CD4-positive, alpha-beta T cell treated with Interleukin-17A for 1 hour (primary cell): Measurements from ENCODE around the gene SLX9.

Experiments
- DNase-seq: peaks from one replicate; pipeline ENCODE4 v3.0.0-alpha.2; 2020

Gene SLX9

GRCh38 chr21:44949161-44949778, 9.4 kb downstream of the SLX9 start:
- no peak for DNase-seq

GRCh38 chr21:44949779-44950198, 10.0 kb downstream of the SLX9 start:
- peak; percentile 83 for DNase-seq

- no peak for DNase-seq
These were observed 10.5 kb downstream of the SLX9 start for GRCh38 chr21:44950351-44950750.

- no peak for DNase-seq
These were observed 11.5 kb downstream of the SLX9 start for GRCh38 chr21:44951186-44951915.

GRCh38 chr21:44952116-44952928, 12.5 kb downstream of the SLX9 start:
- DNase-seq = no peak

GRCh38 chr21:44952929-44953627, 13.2 kb downstream of the SLX9 start:
- no peak for DNase-seq

- DNase-seq = no peak
These were observed 13.8 kb downstream of the SLX9 start for GRCh38 chr21:44953628-44954021.

- no peak for DNase-seq
These were observed 14.5 kb downstream of the SLX9 start for GRCh38 chr21:44954281-44954771.

- no peak for DNase-seq
These were observed 15.4 kb downstream of the SLX9 start for GRCh38 chr21:44955141-44955797.

GRCh38 chr21:44955798-44956175, 16.0 kb downstream of the SLX9 start:
- DNase-seq = no peak

GRCh38 chr21:44956356-44957046, 16.7 kb downstream of the SLX9 start:
- DNase-seq = no peak

- no peak for DNase-seq
These were observed 17.4 kb downstream of the SLX9 start for GRCh38 chr21:44957047-44957831.

GRCh38 chr21:44957901-44958451, 18.1 kb downstream of the SLX9 start:
- DNase-seq = no peak

GRCh38 chr21:44958471-44959191, 18.8 kb downstream of the SLX9 start:
- DNase-seq = no peak

- no peak for DNase-seq
These were observed 19.7 kb downstream of the SLX9 start for GRCh38 chr21:44959376-44960091.

- DNase-seq = no peak
These were observed 20.6 kb downstream of the SLX9 start for GRCh38 chr21:44960141-44961092.

- DNase-seq = no peak
These were observed 22.7 kb downstream of the SLX9 start for GRCh38 chr21:44962403-44962966.

GRCh38 chr21:44964381-44964780, 24.6 kb downstream of the SLX9 start:
- DNase-seq = no peak
